Measurements from ENCODE around the gene NOTCH3.
A peak's percentile ranks its signal among the peaks of the same experiment; 100 is the strongest.

The NOTCH3 gene

DNA sequence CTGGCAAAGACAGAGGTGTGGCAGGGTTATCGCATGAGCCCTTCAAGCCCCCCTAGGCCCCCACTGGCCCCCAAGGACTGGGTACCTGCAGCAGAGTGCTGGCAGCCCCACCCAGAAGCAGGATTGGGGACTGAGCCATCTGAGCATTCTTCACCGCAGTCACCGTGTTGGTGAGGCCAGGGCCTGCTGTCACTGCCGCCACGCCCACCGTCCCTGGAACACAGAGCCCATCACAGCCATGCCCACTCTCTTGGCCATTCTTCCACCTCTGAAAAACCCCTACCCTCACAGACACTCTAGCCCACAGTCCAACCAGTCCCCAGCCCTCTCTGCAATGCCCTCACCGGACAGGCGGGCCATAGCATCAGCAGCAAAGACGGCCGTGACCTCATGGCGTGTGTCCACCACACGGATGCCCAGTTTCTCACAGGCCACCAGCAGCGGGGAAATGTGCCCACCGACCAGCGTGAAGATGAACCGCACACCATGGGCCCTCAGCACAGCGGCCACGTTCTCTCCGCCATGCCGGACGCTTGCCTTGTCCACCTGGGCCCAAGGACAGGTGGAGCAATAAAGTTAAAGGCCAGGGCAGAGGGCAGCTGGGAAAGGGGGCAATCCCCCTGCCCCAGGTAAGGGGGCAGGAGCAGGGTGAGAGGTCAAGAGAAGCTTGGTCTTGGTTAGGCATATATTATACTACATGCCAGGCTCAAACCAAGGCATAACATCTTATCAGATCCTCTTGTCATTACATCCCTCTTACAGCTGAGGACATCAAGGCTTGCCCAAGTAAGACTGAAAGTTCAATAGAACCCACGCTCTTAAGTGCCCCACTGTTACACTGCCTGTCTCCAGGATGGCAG is 77.5 kb downstream of the NOTCH3 start:
- no peak for DNase-seq (ENCODE audit: low spot score)

DNA sequence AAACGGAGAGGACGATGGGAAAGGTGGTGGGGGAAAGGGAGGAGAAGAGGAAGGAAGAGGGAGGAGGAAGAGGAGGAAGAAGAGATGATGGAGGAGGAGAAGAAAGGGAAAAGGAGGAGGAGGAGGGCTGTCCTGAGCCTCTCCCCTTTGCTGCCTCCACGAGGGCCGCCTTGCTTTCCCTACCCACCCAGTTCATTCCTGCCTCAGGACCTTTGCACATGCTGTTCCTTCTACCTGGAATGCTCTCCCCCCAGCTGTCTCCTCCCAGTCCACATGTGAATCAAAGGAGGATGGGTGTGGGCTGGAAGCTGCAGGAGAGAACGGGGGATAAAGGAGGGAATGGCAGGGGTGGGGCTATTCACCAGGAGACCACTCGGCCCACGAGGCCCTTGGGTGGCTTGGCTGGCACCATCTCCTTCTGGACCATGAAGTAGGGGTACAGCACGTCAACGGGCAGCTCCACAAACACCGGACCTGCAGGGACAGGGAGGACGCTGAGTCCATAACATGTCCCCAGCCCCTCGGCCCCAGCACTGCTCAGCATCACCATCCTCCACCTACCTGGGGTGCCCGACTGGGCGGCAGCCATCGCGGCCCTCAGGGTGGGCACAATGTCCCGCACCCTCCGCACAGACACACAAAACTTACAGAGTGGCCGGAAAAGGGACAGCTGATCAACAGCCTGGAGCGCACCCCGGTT is 78.3 kb downstream of the NOTCH3 start:
- no peak for DNase-seq (ENCODE audit: low spot score)

DNA sequence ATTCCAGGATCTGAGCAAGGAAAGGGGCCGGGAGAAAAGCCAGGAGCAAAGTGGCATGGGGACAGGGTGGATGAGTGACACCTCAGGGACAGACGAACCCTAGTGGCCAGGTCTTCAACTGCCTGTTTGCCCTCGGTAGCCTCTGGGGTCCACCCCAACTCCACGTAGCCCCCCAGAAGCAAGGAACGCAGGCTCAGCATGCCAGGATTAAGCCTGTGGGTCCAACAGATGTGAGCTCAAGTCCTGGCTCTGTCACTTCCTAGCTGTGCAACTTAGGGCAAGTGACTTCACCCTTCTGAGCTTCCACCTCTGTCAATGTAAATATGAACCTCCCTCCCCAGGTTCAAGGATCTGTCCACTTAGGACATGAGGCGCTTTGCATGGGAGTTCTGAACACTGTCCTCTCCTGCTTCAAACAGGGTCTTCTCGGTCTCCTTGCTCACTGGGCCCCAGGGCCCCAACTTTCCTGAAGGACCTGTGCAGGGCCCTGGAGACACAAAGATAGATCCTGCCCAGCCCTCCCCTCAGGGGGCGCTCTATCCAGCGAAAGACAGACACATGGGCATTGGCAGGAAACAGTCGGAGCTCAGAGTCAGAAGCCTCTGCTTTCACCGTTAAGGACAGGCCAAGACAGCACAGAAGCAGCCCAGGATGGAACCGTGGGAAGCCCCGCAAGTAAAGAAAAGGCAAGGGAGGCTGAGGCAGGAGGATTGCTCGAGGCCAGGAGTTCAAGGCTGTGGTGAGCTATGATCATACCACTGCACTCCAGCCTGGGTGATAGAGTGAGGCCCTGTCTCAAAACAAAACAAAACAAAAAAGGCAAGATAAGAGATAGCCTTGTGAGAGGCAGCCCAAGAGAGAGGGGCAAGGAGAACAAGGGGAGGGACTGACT is 80.4 kb downstream of the NOTCH3 start:
- no peak for DNase-seq (ENCODE audit: low spot score)

DNA sequence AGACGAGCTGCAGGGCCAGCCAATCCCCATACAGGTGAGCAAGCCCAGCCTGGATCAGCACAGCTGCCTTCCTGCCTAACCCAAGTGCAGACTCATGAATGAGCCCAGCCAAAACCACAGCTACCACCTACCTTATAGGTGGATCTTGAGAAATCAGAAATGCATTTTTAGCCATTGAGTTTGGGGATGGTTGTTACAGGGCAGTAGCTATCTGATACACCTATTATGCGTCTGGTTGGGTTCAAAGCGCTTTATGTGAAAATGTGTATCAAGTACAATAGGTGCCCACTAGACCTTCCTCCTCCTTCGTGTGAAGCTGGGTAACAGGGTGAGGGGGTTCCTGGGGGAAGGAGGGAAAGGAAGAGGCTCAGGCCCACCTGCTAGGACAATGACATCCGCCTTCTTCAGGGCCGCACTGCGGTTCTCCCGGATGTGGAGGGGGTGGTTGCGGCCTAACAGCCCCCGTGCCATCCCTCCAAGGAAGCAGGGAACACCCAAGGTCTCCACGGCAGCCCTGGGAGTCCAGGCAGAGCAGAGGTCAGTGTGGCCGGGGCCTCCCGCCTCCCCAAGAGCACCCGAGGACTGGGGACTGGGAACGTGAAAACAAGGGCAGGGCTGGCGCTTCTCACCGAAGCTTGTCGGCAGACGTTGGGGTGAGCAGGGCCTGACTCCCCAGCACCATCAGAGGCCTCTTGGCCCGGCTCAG is 81.9 kb downstream of the NOTCH3 start:
- DNase-seq (ENCODE audit: low spot score), result no peak

DNA sequence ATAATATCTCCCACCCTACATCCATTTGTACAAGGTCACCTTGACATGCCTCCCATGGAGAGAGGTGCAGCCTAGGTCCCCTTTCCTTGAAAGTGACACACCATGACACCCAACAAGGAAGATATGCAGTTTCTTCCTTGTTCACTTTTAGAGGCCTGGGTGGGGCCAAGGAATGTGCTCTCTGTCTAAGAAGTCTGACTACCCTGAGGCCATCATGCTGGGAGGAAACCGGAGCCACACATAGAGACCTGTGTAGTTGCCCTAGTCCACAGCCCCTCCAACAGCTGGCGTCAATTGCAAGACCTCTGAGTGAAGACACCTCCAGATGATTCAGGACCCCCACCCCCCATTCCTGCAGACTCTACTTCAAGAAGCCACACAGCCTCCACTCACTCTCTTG is 82.5 kb downstream of the NOTCH3 start:
- DNase-seq (ENCODE audit: low spot score), result no peak

DNA sequence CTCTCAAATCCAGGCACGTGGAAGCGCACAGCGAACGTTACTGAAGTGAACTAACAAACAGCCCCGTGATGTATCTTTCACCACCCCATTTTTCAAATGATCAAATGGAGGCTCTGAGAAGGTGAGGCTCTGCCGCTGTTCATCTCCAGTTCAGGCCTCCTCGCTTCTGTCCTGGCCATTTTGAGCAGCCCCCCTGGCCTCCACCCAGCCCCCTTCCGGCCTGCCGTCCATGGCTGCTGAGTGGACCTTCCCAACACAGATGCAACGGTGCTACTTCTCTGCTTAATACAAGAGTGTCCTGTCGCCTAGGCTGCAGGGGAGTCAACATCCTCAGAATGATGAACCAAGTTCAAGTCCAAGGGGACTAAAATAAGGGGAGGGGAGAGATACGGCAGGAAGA is 83.9 kb downstream of the NOTCH3 start:
- DNase-seq (ENCODE audit: low spot score), result no peak

DNA sequence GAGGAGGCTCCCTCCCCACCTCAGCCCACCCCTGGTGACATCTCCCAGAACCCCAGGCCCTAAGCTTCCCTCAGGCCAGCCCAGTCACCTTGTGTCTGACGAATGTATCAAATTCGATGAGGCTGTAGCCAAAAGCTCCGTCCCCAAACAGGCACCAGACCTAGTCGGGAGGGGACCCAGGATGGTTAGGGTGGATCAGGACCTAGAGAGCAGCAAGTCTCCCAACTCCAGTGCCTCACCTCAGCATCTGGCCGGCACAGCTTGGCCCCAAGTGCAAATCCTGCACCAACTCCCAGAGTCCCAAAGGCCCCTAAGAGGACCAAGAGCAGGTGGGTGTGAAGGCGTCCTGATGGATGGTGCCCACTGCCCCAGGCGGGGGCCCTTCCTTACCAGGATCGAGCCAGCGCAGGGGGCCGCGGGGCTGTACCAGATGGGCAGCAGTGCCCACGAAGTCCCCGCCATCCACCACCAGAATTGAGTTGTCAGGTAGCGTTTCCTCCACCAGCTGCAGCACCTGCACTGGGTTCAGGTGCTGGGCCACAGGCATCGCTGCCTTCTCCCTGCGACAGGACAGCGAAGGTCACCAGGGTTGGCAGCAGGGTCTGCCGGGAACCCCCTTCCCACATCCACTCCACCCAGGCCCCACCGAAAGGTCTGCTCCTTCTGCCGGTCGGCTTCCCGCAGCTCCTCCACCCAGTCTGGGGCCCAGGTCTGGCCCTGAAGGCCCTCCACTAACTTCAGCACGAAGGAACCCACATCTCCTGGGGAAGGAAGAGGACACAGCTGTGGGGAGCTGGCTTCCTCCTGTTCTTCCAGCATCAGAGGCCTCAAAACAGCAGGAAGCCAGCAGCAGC is 84.8 kb downstream of the NOTCH3 start:
- DNase-seq (ENCODE audit: low spot score), result no peak

DNA sequence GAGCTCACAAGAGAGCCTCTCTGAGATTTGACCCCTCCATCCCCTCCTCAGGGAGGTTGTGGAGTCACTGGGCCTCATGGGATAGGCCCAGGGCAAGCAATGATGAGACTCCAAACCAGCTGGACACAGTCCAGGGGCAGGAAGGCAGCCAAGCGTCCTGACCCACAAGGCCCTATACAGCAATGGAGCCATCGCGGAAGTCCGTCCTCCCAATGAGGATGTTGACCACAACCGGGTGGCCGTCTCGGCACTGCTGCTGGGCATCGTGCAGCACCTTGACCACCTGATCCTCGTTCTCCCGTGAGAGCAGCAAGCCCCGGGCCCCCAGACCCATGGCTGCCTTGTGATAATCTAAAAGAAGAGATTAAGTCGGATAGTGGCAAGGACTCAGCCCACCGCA is 85.7 kb downstream of the NOTCH3 start:
- DNase-seq (ENCODE audit: low spot score), result no peak

DNA sequence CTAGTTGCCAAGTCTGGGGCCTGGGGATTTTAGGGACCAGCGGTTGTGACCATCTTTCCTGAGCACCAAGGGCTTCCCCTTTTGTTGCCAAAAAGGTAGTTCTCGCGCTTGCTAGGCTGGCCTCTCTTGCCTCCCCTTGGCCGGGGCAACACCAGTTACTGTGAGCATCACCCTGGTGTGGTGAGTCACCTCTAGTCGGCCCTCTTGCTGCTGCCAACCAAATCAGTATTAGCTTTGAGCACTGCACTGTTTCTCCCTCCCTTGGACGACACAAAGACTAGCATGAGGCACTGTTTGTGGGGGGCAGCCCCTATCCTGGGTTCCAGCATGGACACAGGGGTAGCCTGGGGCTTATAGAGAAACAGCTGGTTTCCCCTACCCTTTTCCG is 86.6 kb downstream of the NOTCH3 start:
- DNase-seq (ENCODE audit: low spot score), result peak; percentile 81

DNA sequence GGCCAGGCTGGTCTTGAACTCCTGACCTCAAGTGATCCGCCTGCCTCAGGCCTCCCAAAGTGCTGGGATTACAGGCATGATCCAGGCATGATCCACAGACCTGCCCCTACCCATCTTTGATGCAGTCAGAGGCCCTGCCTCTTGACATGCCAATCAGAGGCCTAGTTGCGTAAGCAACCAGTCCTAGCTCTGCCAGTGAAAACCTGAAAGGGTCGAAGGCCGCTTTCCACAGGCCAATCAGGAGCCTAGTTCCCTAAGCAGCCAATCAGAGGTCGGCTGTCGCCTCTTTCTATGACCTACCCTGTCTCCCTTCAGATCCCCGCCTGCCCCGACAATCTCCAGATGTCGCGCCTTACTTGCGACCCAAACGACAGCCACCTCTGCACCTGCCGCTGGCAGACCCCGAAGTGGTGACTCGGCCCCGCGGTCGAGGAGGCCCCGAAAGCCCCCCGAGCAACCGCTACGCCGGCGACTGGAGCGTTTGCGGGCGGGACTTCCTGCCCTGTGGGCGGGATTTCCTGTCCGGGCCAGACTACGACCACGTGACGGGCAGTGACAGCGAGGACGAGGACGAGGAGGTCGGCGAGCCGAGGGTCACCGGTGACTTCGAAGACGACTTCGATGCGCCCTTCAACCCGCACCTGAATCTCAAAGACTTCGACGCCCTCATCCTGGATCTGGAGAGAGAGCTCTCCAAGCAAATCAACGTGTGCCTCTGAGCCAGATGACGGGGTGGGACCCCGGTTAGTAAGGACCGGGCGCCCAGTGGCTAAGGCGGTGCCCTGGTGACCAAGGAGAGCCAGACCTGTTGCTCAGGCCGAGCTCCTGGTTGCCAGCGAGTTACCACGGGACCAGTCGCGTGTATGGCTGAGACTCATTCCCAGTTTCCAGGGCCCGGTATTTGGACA is 87.3 kb downstream of the NOTCH3 start:
- no peak for DNase-seq (ENCODE audit: low spot score)

DNA sequence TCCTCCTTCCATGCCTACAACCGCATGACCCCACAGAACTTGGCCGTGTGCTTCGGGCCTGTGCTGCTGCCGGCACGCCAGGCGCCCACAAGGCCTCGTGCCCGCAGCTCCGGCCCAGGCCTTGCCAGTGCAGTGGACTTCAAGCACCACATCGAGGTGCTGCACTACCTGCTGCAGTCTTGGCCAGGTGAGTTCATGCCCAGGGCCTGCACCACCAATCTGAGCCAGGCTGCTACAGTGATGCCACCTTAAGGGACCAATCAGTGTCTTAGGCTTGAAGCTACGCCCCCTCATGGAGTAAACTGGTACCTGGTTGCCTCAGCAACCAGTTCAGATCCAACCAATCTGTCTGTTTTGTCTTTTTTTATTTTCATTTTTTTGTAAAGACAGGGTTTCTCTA is 88.4 kb downstream of the NOTCH3 start:
- no peak for DNase-seq (ENCODE audit: low spot score)

DNA sequence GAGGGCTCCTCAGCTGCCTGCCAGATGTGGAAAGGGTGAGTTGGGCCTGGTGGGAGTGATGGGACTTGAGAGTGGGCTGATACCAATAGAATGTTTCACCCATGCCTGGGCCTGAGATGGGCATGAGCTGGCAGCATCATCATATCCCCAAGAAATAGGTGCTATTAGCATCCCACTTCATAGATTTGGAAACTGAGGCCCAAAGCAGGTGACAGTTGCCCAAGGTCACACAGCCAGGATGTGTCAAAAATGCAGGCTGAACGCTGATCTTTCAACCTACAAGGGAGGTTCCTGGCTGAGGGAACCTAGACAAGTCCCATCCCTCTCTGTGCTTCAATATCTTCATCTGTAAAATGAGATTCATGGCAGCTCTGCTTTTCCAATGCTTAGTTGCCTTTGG is 89.0 kb downstream of the NOTCH3 start:
- DNase-seq (ENCODE audit: low spot score), result no peak

DNA sequence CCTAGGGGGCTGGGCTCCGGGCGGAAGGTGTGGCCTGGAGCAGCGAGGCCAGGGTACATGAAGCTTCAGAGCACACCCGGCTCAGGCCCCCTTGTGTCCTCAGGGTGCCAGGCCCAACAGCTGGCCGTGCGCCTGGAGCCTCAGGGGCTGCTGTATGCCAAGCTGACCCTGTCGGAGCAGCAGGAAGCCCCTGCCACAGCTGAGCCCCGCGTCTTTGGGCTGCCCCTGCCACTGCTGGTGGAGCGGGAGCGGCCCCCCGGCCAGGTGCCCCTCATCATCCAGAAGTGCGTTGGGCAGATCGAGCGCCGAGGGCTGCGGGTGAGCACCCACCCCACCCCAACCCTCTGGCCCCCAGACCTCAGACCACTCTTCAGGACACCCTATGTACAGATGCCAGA is 90.4 kb downstream of the NOTCH3 start:
- DNase-seq (ENCODE audit: low spot score), result no peak

DNA sequence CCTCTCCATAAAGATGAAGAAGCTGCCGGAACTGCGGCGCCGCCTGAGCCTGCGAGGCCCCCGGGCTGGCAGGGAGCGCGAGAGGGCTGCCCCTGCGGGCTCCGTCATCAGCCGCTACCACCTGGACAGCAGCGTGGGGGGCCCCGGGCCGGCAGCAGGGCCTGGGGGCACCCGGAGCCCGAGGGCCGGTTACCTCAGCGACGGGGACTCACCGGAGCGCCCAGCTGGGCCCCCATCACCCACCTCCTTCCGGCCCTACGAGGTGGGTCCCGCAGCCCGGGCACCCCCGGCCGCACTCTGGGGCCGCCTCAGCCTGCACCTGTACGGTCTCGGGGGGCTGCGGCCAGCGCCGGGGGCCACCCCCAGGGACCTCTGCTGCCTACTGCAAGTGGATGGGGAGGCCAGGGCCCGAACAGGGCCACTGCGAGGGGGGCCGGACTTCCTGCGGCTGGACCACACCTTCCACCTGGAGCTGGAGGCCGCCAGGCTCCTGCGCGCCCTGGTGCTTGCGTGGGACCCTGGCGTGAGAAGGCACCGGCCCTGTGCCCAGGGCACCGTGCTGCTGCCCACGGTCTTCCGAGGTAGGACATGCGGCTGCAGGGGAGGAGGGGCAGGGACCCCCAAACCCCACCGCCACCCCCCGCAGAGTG is 90.9 kb downstream of the NOTCH3 start:
- no peak for DNase-seq (ENCODE audit: low spot score)
